Left colon (tissue), 2 donors: Measurements from ENCODE around the gene DDX27. TPM values are rescaled to one million over a fixed set of nuclear protein-coding genes. Genes with fewer than 3 reads are reported as not detected.

Source experiments
- ATAC-seq: fragments of 200-7000 bp; cut with Tn5 transposase; one replicate; pipeline ENCODE4 v1.9.1; 2020; ENCODE audit warnings: mild to moderate bottlenecking, moderate library complexity
- DNase-seq, 2 donors: peaks; one replicate each; pipeline ENCODE4 v3.0.0-alpha.2; 2020
- intact Hi-C, 2 donors: fragments of 100-400 bp; cut with DNase I in 1 of 2; cut with micrococcal nuclease in 1 of 2; formaldehyde crosslinking; loops; one replicate each; pipeline versions ENCODE4 v1.11.2 to v1.14.0; 2022; cut with DNase I, micrococcal nuclease
- total RNA-seq, 2 donors: library from RNA; stranded (reverse); fragmentation: NEBNext Ultra II Directional; extraction: Animal tissue kit (Norgen Biotek cat#: 25700); gene quantifications; one replicate each; pipeline ENCODE4 v1.2.1, GENCODE V29; 2021
- donor health status: DM: no; HTN: no; CAD: no.
- donor health status: DM: yes; HTN: yes; CAD: no.

Gene DDX27
- total RNA-seq, 2 donors from 2014 or later: 28.3 TPM

- no peak for DNase-seq
- no peak for ATAC-seq
These were observed 54.6 kb downstream of the DDX27 start for GRCh38 chr20:49273696-49274277.

DNA sequence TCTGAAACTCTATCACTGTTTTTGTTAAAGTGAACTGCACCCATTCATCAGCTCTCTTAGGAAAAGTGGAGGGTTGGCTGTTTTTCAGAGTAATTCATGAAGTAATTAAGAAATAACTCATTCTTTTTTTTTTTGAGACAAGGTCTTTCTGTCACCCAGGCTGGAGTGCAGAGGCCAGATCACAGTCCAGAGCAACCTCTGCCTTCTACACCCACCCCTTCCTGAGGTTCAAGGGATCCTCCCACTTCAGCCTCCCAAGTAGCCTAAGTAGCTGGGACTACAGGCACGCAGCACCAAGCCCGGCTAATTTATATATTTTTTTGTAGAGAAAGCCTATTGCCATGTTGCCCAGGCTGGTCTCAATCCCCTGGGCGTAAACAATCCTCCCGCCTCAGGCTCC lies 56.0 kb downstream of the DDX27 start:
- no peak for DNase-seq
- ATAC-seq: no peak

More at GRCh38 chr20:49273696-49274277, 54.6 kb downstream of the DDX27 start:
- intact Hi-C loops: no loop called here

DNA sequence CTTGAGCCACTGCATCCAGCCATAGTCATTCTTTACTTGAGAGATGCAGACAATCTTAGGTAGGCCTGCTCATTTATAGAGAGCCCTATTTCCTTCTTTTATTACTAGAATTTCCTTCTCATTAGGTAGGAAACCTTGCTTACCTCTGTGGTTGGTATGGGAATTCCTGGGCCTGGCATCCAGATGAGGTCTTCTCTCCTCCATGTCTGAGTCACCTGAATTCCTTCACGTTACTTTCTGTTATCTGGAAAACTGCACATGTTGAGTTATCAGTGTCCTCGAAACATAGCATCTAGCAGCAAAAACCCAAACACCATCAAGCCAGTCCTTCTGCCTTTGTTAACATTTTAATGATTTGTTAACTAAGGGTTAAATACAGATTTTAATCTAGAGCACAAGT lies 56.4 kb downstream of the DDX27 start:
- ATAC-seq (no peak), DNase-seq (no peak)
- intact Hi-C loops: no loop called here

More for the DNA sequence above, 56.0 kb downstream of the DDX27 start:
- intact Hi-C loops: no loop called here

DNA sequence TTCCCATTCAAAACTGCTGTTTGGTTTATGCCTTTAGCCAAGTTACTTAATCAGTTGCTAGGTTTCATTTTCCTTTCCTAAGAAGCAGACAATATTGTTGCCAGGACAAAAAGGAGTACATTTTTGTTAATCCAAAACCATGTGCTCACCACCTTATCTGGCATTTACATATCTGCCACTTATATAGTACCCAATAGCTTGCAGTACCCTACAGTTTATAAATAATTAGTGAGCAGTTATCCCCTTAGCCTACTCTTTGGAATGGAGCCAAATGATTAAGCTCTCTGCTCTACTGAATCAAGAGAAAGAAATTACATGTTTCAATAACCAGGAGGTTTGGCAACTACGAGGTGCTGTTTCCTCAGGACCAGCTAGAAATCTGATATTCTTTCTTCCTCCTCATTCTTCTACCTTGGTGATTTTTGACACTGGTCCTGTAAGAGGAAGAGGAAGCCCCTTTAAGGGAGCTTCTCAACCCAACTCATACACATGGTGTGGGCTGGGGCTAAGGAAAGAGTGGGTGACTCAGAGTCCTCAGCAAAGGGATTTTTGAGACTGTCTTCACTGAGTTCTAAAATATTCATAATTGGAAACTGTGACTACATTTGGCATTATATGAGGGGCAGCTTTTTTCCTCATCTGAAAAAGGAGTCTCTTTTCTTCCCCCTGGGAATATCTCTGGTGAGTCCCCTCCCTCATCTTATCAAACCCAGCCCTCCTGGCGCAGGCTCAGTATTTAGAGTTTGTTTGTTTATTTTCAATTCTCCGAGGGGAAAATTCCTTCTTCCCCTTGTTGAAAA lies 57.1 kb downstream of the DDX27 start:
- ATAC-seq (no peak), DNase-seq (no peak)
- intact Hi-C loops: no loop called here

GRCh38 chr20:49276961-49277785 lies 58.0 kb downstream of the DDX27 start:
- ATAC-seq (peak; percentile 14), DNase-seq (peak; percentile 58 to 63)
- intact Hi-C loops: no loop called here

GRCh38 chr20:49277786-49278035 lies 58.5 kb downstream of the DDX27 start:
- intact Hi-C loops: no loop called here
- ATAC-seq (no peak), DNase-seq (no peak)

DNA sequence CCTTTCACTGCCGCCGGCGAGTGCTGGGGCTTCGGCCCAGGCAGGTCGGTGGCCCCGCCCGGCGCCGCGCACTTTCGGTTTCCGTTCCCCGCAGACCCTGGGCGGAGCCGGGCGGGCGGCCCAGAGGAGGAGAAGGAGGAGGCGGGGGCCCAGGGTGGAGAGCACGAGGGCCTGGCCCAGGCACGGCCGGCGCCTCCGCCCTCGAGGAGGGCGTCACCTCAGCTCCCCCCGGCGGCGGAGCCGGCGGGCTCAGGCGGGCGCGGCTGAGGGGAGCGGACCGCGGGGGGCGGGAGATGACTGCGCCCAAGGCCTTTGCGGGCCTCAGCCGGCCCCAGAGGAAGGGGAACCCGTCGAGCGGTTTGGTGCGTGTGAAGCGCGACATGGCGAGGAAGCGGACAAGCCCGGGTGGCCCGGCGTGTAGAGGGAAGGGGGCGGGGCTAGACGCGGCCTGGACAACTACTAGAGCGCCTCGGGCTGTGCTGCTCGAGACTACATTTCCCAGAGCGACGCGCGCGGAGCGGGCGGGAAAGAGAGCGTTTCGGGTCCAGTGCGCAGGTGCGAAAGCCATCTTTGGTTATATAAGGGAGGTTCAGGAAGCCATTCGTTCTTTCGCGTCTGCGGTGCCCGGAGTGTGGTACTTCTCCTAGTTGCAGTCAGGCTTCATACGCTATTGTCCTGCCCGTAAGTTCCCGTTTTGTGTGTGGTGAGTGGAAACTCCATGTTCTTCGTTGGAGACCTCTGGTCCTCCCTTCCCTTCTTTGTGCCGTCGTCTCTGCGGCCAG lies 59.0 kb downstream of the DDX27 start, which contains the start of gene ZNFX1:
TSS of gene ZNFX1 (minus strand) at position 22 of the 782 bp plus-strand sequence. CDS start 2,218 bp downstream, outside the sequence.
- DNase-seq (peak; percentile 99 to 100), ATAC-seq (peak; percentile 91)
- intact Hi-C loops: no loop called here

DNA sequence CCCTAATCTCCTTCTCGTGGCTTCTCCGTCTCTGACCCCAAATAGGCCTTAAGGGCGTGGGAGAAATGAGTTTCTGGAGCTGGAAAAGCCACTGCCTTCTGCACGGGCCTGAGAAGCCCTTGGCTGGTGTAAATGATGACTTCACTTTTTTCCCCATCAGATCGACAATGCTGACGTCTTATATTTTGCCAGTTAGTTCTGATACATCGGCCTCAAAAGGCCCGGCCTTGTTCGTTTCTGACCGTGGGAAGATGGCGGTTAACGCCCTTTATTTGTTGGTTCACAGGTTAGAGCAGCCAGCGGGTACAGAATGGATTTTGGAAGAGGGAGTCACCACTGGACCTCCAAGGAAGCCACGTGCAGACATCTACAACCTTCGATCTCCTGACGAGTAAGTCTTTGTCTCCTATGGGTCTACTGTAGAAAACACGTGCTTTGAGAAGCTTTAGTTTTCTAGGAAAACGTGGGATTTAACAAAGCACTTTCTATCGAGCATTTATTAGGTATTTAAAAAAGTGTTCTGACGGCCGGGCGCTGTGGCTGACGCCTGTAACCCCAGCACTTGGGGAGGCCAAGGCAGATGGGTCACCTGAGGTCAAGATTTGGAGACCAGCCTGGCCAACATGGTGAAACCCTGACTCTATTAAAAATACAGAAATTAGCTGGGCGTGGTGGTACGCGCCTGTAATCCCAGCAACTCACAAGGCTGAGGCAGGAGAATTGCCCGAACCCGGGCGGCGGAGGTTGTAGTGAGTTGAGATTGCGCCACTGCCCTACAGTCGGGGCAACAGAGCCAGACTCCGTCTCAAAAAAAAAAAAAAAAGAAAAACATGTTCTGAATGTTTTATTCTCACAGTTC lies 59.8 kb downstream of the DDX27 start:
- ATAC-seq (peak; percentile 2), DNase-seq (peak in 1 of 2 donors; percentile 37)
- intact Hi-C loops: no loop called here

GRCh38 chr20:49279677-49280462 lies 60.7 kb downstream of the DDX27 start:
- no peak for ATAC-seq
- intact Hi-C loops: no loop called here
- DNase-seq: no peak

DNA sequence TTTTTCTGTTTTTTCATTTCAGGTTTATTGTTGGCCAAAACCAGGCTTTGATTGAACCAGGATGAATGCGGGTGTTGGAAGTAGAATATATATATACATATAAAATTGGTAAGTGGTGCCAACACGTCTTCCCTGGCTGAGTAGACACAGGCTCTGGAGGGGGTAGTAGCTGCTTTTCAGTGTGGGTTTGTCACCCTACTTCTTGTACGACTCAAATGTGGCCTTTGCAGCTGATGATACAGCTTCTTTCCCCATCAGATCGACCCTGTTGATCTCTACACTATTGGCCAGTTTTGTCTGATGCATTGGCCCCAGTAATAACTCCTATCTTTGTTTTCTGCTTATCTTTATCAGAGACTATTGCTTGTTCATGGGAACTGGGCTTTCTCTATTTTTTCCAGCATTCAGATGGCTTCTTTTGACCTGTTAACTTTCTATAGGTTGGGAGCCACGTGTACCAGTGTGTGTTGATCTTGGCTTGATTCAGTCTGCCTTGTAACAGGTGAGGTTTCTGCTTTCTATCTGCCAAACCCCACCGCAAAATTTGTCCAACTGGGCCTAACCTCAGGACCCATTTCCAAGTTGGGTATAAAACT lies 61.3 kb downstream of the DDX27 start:
- ATAC-seq (no peak), DNase-seq (no peak)
- intact Hi-C loops: no loop called here

GRCh38 chr20:49281059-49281912 lies 62.1 kb downstream of the DDX27 start:
- DNase-seq (no peak), ATAC-seq (no peak)
- intact Hi-C loops: no loop called here

DNA sequence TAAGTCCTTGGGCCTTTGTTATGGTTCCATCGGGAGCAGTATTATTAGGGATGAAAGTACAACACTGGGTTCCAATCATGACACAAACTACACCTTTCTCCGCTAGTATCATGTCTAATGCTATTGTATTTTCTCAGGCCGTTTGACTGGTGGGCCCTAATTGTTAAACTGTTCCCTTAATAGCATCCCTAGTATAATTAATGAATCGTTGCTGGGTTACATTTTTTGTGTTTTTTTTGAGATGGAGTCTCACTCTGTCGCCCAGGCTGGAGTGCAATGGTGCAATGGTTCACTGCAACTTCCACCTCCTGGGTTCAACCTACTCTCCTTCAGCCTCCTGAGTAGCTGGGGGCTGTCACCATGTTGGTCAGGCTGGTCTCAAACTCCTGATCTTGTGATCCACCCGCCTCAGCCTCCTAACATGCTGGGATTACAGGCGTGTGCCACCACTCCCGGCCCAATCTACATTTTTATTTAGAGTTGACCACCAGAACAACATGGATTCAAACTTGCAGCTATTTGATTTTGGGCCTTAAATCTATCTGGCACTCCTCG lies 62.8 kb downstream of the DDX27 start:
- DNase-seq (no peak), ATAC-seq (no peak)
- intact Hi-C loops: no loop called here

GRCh38 chr20:49282584-49283171 lies 63.5 kb downstream of the DDX27 start:
- ATAC-seq (no peak), DNase-seq (no peak)
- intact Hi-C loops: no loop called here

- no peak for ATAC-seq
- intact Hi-C loops: no loop called here
- DNase-seq: no peak
These were observed 64.0 kb downstream of the DDX27 start for GRCh38 chr20:49283176-49283702.
